HG02798 (cell line): Measurements from ENCODE around the gene NT5C1B.

Source experiments
- ATAC-seq: cut with Tn5 transposase; IDR thresholded peaks from one replicate; pipeline ENCODE4 v1.9.1; 2021; ENCODE audit warnings: mild to moderate bottlenecking; ENCODE audit not compliant: unreplicated experiment, poor library complexity

The NT5C1B gene

GRCh38 chr2:18552351-18553077, 36.9 kb downstream of the NT5C1B start:
- ATAC-seq = no peak

- ATAC-seq = no peak
Measured at GRCh38 chr2:18551623-18552022, 37.7 kb downstream of the NT5C1B start.

- no peak for ATAC-seq
Measured at GRCh38 chr2:18551169-18551568, 38.2 kb downstream of the NT5C1B start.

GRCh38 chr2:18550433-18550832, 38.9 kb downstream of the NT5C1B start:
- no peak for ATAC-seq

- no peak for ATAC-seq
Measured at GRCh38 chr2:18549083-18549482, 40.3 kb downstream of the NT5C1B start.

GRCh38 chr2:18548621-18549020, 40.7 kb downstream of the NT5C1B start:
- no peak for ATAC-seq

- no peak for ATAC-seq
Measured at GRCh38 chr2:18546567-18546966, 42.8 kb downstream of the NT5C1B start.

GRCh38 chr2:18545384-18545783, 44.0 kb downstream of the NT5C1B start:
- ATAC-seq = no peak

GRCh38 chr2:18544171-18544570, 45.2 kb downstream of the NT5C1B start:
- ATAC-seq = no peak

- no peak for ATAC-seq
Measured at GRCh38 chr2:18540872-18541271, 48.5 kb downstream of the NT5C1B start.

GRCh38 chr2:18536697-18537096, 52.7 kb downstream of the NT5C1B start:
- no peak for ATAC-seq

- no peak for ATAC-seq
Measured at GRCh38 chr2:18536100-18536499, 53.3 kb downstream of the NT5C1B start.

GRCh38 chr2:18531194-18531593, 58.2 kb downstream of the NT5C1B start:
- ATAC-seq = no peak

GRCh38 chr2:18527822-18528221, 61.5 kb downstream of the NT5C1B start:
- ATAC-seq = no peak

- no peak for ATAC-seq
Measured at GRCh38 chr2:18527326-18527725, 62.0 kb downstream of the NT5C1B start.

- no peak for ATAC-seq
Measured at GRCh38 chr2:18526429-18526828, 62.9 kb downstream of the NT5C1B start.

GRCh38 chr2:18525852-18526251, 63.5 kb downstream of the NT5C1B start:
- ATAC-seq = no peak

- ATAC-seq = no peak
Measured at GRCh38 chr2:18525236-18525635, 64.1 kb downstream of the NT5C1B start.

- ATAC-seq = no peak
Measured at GRCh38 chr2:18522484-18523146, 66.8 kb downstream of the NT5C1B start.

GRCh38 chr2:18520451-18521425, 68.6 kb downstream of the NT5C1B start:
- peak; percentile 82 for ATAC-seq

- no peak for ATAC-seq
Measured at GRCh38 chr2:18519914-18520450, 69.4 kb downstream of the NT5C1B start.
